DMS79 treated with DMSO at 0.1 percent for 48 hours (cell line): ENCODE results near the gene RNF123.
"Not testable (repeated sequence)": the region's sequence is repeated elsewhere in the genome, so short reads cannot be mapped to it uniquely, and the experiment has no call there.

Experiments
- DNase-seq: peaks from one replicate; lab custom pipeline; 2025; lab: John Stamatoyannopoulos, UW

RNF123 gene

DNA sequence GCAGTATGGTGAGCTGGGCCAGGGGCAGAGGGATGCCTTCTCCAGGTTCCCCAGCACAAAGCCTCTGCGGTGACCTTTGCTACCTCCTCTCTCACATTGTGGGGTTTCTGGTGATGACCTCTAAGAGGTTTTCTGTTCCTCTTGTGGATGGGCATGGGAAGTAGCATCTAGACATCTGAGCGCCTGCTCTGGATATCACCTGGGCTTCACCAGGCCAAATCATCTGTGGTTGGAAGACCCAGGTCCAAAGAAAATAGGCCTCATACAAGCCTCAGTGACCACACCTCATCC is 8.2 kb upstream of the RNF123 start:
- DNase-seq = no peak

- DNase-seq = no peak
Measured at GRCh38 chr3:49681543-49681942, 7.8 kb upstream of the RNF123 start.

- DNase-seq = no peak
Measured at GRCh38 chr3:49683162-49683561, 6.2 kb upstream of the RNF123 start.

- not testable (repeated sequence) for DNase-seq
Measured at GRCh38 chr3:49684453-49684852, 4.9 kb upstream of the RNF123 start.

GRCh38 chr3:49685103-49685502 is 4.3 kb upstream of the RNF123 start:
- DNase-seq = not testable (repeated sequence)

DNA sequence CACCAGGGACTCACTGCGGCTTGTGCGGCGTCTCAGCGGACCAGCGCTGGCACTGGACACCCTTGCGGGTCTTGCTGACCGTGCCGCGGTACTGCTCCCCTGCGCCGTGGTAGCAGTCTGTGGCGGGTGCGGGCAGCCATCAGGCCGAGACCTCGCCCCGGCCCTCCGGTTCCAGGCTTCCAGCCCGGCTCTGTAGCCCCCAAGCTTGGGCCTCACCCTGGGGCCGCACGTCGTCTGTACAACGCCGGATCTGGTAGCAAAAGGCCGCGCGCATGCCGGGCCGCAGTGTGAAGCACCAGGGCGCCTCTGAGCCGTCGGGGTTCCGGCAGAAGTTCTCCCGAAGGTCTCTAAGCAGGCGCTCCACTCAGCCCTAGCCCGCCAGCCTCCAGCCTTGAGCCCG is 3.5 kb upstream of the RNF123 start:
- not testable (repeated sequence) for DNase-seq

DNA sequence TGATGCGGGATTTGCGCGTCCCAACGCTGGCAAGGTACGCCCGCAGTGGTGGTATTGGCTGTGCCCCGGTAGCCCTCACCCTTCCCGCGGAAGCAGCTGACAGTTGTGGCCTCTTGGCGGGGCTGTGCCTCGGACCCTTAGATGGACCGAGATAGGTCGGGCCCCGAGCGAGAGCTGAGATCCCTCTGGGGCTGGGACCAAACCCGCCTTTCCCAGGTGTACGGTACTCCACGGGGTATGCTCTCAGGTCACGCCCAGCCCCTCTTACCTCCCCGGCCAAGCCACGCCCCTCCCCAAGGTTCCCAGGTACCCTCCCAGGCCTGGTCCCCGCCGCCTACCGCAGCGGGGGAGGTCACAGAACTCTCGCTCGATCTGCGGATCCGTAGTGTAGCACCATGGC is 3.0 kb upstream of the RNF123 start:
- not testable (repeated sequence) for DNase-seq

- DNase-seq = not testable (repeated sequence)
Measured at GRCh38 chr3:49686769-49687423, 2.5 kb upstream of the RNF123 start.

GRCh38 chr3:49687424-49687795 is 1.9 kb upstream of the RNF123 start:
- not testable (repeated sequence) for DNase-seq

DNA sequence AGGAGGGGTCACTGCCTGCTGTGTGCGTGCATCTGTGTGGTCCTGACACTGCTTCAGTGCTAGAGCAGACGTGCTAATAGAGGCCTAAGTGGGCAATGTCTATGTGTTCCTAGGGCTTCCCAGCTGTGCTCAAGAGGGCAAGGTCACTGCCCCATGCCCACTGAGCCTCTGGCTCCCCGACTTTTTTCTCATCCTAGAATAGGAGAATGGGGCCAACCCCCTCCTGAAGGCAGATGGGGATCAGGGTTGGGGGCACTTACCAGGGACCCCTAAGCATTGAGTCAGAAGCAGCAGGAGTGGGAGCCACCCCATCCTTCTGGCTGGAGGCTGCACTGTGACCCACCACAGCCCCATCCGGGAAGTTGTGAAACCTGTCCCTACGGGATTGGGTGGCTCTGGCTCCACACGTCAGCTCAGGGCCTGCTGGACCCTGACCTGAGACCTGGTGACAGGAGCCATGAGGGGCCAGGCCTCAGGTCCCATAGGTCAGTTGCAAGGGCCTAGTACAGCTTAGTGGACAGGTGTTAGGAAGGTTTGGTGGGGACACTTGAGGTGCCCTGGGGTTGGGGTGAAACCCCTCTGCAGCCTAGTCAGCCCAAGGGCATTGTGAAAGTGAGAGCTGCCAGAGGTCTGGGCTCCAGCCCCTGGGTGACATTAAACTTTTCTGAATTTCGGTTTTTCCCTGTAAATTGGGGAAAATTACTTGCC is 865 bp upstream of the RNF123 start:
- not testable (repeated sequence) for DNase-seq

- not testable (repeated sequence) for DNase-seq
Measured at GRCh38 chr3:49689908-49690624, 709 bp downstream of the RNF123 start.

- not testable (repeated sequence) for DNase-seq
Measured at GRCh38 chr3:49690856-49691255, 1.5 kb downstream of the RNF123 start.

DNA sequence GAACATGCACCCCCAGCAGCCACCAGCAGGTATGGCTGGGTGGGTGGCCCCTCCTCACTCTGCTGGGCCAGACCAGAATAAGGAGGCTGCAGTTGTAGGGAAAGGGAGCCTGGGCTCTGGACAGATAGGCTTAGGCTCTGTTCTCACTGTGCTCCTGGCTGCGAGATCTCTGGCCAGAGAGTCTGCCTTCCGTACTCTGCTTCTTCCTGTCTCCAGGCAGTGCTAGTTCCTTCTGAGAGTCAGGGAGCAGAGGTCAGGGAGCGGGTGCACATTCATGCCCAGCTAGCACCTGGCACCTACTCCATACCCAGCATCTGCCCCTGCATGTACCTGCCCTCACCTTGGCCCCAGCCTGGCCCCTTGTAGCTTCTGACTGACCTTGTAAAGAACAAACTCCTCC is 2.1 kb downstream of the RNF123 start:
- not testable (repeated sequence) for DNase-seq

DNA sequence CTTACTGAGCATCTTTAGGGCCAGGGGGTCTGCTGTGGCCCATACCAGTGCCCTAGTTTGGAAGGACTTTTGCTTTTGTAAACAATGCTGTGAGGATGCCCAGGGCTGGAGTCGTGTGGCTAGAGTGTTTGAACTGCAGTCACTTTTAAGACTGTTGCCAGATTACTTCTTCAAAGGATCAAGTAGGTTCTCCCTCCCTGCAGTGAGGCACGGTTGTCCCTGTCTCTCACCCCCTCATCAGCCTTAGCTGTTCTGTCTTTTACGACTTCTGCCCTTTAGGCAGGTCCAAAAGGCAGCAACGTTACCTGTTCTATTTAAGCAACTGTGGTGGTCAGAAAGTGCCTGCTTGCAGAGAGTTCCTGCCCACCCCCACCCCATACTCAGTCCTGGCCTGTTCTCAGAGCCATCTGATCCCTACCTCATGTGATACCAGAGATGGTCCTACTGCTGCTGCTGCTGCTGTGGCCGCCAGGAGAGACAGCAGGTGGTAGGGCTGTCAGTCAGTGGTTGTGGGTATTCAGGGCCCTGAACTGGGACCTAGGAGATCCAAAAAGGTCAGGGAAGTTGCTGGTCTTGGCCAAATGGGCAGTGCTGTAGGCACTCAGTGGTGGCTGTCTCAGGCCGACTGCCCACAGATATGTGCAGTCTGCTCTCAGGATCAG is 5.2 kb downstream of the RNF123 start:
- not testable (repeated sequence) for DNase-seq

GRCh38 chr3:49695350-49696015 is 6.1 kb downstream of the RNF123 start:
- not testable (repeated sequence) for DNase-seq

- DNase-seq = no peak
Measured at GRCh38 chr3:49699281-49699979, 10.1 kb downstream of the RNF123 start.

- DNase-seq = no peak
Measured at GRCh38 chr3:49700014-49700413, 10.7 kb downstream of the RNF123 start.

GRCh38 chr3:49700453-49701128 is 11.2 kb downstream of the RNF123 start:
- DNase-seq = no peak

DNA sequence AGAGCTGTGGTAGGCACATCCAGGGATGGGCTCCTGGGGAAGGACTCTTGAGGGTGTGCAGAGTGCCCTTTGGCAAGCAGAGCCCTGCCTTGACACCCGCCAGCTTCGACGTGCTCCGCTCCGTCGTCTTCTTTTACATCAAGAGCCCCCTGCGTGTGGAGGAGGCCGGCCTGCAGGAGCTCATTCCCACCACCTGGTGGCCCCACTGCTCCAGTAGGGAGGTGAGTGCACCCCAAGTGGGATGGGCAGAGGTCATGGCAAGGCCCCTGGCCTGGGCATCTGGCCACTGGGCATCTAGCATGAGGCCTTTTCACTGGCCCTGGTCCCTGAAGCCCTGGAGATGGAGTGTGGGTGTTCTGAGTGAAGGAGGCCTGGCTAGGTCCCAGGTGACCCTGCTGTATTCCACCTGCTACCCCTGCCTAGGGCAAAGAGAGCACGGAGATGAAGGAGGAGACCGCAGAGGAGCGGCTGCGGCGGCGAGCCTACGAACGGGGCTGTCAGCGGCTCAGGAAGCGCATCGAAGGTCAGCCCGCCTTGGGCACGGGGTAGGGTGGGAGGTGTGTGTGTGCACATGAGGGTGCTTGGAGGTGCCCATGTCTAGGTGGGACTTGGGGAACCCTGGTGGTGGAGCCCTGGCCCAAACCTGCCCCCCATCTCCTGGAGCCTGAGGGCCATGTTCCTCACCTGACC is 12.2 kb downstream of the RNF123 start:
- DNase-seq = no peak

DNA sequence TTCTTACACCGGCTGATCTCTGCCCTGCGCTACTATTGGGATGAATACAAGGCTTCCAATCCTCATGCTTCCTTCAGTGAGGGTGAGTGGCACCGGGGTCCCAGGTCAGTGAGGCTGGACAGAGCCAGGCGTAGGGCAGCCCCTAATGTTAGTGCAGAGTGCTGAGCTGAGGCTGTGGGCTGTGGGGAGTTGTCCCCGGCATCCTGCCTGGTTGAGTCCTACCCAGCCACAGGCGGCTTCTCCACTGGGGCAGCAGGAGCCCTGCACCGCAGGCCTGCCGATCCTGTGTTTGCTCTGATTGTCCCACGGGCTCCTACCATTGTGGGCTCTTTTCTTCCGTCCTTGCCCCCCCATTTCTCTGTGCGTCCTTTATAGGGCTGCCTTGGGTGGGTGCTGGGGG is 13.3 kb downstream of the RNF123 start:
- no peak for DNase-seq
